GM12891 (cell line): Measurements from ENCODE around the gene DYSF.

Experiments
- POLR2AphosphoS5 ChIP-seq: IDR thresholded peaks from 2 replicates; pipeline ENCODE4 v1.6.1; 2011; ENCODE audit warnings: low read depth, low read length, control low read depth
- SPI1 ChIP-seq: IDR thresholded peaks from 2 replicates; pipeline ENCODE4 v1.6.1; 2011; ENCODE audit warnings: low read depth, low read length, control low read depth
- TAF1 ChIP-seq: IDR thresholded peaks from 2 replicates; pipeline ENCODE4 v1.6.1; 2011; ENCODE audit warnings: low read depth, low read length, control low read depth

DNA sequence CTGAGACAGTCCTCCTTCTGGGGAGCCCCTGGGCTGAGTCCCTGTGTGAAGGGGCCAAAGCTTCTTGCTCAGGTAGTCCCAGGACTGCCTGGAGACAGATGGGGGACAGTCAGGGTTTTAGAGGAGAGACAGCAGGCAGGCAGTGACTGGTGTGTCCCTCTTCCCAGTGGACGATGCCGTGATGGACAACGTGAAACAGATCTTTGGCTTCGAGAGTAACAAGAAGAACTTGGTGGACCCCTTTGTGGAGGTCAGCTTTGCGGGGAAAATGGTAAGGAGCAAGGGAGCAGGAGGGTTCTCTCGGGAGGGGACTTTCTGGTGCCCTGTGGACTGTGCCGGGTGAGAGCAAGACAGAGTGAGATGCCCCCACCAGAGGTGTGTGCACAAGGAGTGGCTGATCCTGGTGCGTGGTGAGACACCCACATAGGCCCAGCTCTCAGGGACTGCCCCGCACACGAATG lies 74.8 kb downstream of the DYSF start:
- TF ChIP-seq TAF1 = no peak
- TF ChIP-seq POLR2AphosphoS5 = no peak
- no peak for TF ChIP-seq SPI1
